Skeletal muscle tissue (tissue), 4 donors: Measurements from ENCODE around the gene TFPT. TPM values are rescaled to one million over a fixed set of nuclear protein-coding genes. Genes with fewer than 3 reads are reported as not detected.

Experiments
- H3K27ac ChIP-seq: one replicate; pipeline ENCODE4 v1.7.0; 2013; ENCODE audit warnings: mild to moderate bottlenecking, low read depth, low read length, inconsistent platforms
- H3K27me3 ChIP-seq, 3 donors: one replicate each; pipeline ENCODE4 v1.7.0; 2013; ENCODE audit warnings: low read length in 3 of 3; ENCODE audit not compliant: control insufficient read depth in 3 of 3, insufficient read depth in 3 of 3
- H3K36me3 ChIP-seq, 3 donors: one replicate each; pipeline ENCODE4 v1.7.0; 2013; ENCODE audit warnings: low read length in 3 of 3; ENCODE audit not compliant: control insufficient read depth in 3 of 3, insufficient read depth in 3 of 3
- H3K4me1 ChIP-seq, 3 donors: one replicate each; pipeline ENCODE4 v1.7.0; 2013; ENCODE audit warnings: low read length in 3 of 3, mild to moderate bottlenecking in 3 of 3; ENCODE audit not compliant: control insufficient read depth in 3 of 3, insufficient read depth in 3 of 3
- H3K4me3 ChIP-seq, 3 donors: one replicate each; pipeline ENCODE4 v1.7.0; 2013; ENCODE audit warnings: low read length in 3 of 3
- H3K9ac ChIP-seq, 3 donors: one replicate each; pipeline ENCODE4 v1.7.0; 2013; ENCODE audit warnings: low read length in 3 of 3, mild to moderate bottlenecking in 3 of 3, moderate library complexity in 2 of 3, low read depth in 1 of 3
- H3K9me3 ChIP-seq, 3 donors: one replicate each; pipeline ENCODE4 v1.7.0; 2013; ENCODE audit warnings: low read length in 3 of 3; ENCODE audit not compliant: control insufficient read depth in 3 of 3
- total RNA-seq: library from RNA; depleted of rRNA; stranded (reverse); fragments of >200 nt; gene quantifications from one replicate; pipeline ENCODE4 v1.2.3, GENCODE V29; 2014
- donor health status: Osteomylitis.

Gene TFPT
- total RNA-seq, 1 donor from 2014 or later: 12.0 TPM

- H3K27me3 ChIP-seq: peaks cover 0 to 12% (median 0%) of the 10 kb centered on the region in 3 donors
- peaks cover 29 to 36% (median 31%) of the 10 kb centered on the region in 3 donors for H3K4me1 ChIP-seq
- peak overlapping the region; percentile 81 to 95 (median 92) for H3K9ac ChIP-seq
- H3K27ac ChIP-seq: peak overlapping the region; percentile 93
- no peaks in the 10 kb centered on the region for H3K9me3 ChIP-seq
- peaks cover 31 to 37% (median 33%) of the 10 kb centered on the region in 3 donors for H3K36me3 ChIP-seq
- peak overlapping the region; percentile 94 to 97 (median 95) for H3K4me3 ChIP-seq
Measured at GRCh38 chr19:54158812-54159351, 43.4 kb upstream of the TFPT start.

GRCh38 chr19:54156953-54157352 is 41.5 kb upstream of the TFPT start:
- H3K4me3 ChIP-seq: no peak overlapping the region
- no peaks in the 10 kb centered on the region for H3K27me3 ChIP-seq
- H3K36me3 ChIP-seq: peaks cover 48 to 54% (median 48%) of the 10 kb centered on the region in 3 donors
- peaks cover 25 to 29% (median 26%) of the 10 kb centered on the region in 3 donors for H3K4me1 ChIP-seq
- H3K9ac ChIP-seq: no peak overlapping the region
- H3K27ac ChIP-seq: no peak overlapping the region
- no peaks in the 10 kb centered on the region for H3K9me3 ChIP-seq

GRCh38 chr19:54156490-54156889 is 41.0 kb upstream of the TFPT start:
- Histone ChIP-seq H3K9ac (no peak overlapping the region), H3K27me3 (no peaks in the 10 kb centered on the region), H3K9me3 (no peaks in the 10 kb centered on the region), H3K4me1 (peaks cover 23 to 27% (median 26%) of the 10 kb centered on the region in 3 donors), H3K27ac (no peak overlapping the region), H3K36me3 (peaks cover 52 to 59% (median 53%) of the 10 kb centered on the region in 3 donors), H3K4me3 (no peak overlapping the region)

- Histone ChIP-seq H3K4me1 (peaks cover 19 to 23% (median 22%) of the 10 kb centered on the region in 3 donors), H3K27me3 (no peaks in the 10 kb centered on the region), H3K36me3 (peaks cover 57 to 64% (median 58%) of the 10 kb centered on the region in 3 donors), H3K9ac (no peak overlapping the region), H3K9me3 (no peaks in the 10 kb centered on the region), H3K4me3 (no peak overlapping the region), H3K27ac (no peak overlapping the region)
Measured at GRCh38 chr19:54155694-54156093, 40.2 kb upstream of the TFPT start.

GRCh38 chr19:54154603-54155345 is 39.3 kb upstream of the TFPT start:
- peaks cover 11 to 15% (median 15%) of the 10 kb centered on the region in 3 donors for H3K4me1 ChIP-seq
- H3K9me3 ChIP-seq: no peaks in the 10 kb centered on the region
- peaks cover 65 to 73% (median 66%) of the 10 kb centered on the region in 3 donors for H3K36me3 ChIP-seq
- no peak overlapping the region for H3K27ac ChIP-seq
- H3K27me3 ChIP-seq: no peaks in the 10 kb centered on the region
- no peak overlapping the region for H3K4me3 ChIP-seq
- no peak overlapping the region for H3K9ac ChIP-seq

- no peaks in the 10 kb centered on the region for H3K27me3 ChIP-seq
- no peak overlapping the region for H3K4me3 ChIP-seq
- H3K9ac ChIP-seq: no peak overlapping the region
- no peak overlapping the region for H3K27ac ChIP-seq
- no peaks in the 10 kb centered on the region for H3K9me3 ChIP-seq
- H3K4me1 ChIP-seq: peaks cover 8 to 12% (median 8%) of the 10 kb centered on the region in 3 donors
- peaks cover 74 to 82% (median 75%) of the 10 kb centered on the region in 3 donors for H3K36me3 ChIP-seq
Measured at GRCh38 chr19:54153731-54154326, 38.4 kb upstream of the TFPT start.

- Histone ChIP-seq H3K4me3 (no peak overlapping the region), H3K9ac (no peak overlapping the region), H3K27ac (no peak overlapping the region), H3K36me3 (peaks cover 77 to 83% (median 79%) of the 10 kb centered on the region in 3 donors), H3K4me1 (peaks cover 0 to 4% (median 0%) of the 10 kb centered on the region in 3 donors), H3K9me3 (no peaks in the 10 kb centered on the region), H3K27me3 (no peaks in the 10 kb centered on the region)
Measured at GRCh38 chr19:54152878-54153524, 37.5 kb upstream of the TFPT start.

- Histone ChIP-seq H3K27ac (no peak overlapping the region), H3K36me3 (peaks cover 80 to 84% (median 82%) of the 10 kb centered on the region in 3 donors), H3K4me1 (peaks cover 0 to 4% (median 0%) of the 10 kb centered on the region in 3 donors), H3K9me3 (no peaks in the 10 kb centered on the region), H3K4me3 (no peak overlapping the region), H3K9ac (no peak overlapping the region), H3K27me3 (no peaks in the 10 kb centered on the region)
Measured at GRCh38 chr19:54152267-54152666, 36.8 kb upstream of the TFPT start.

- Histone ChIP-seq H3K9ac (no peak overlapping the region), H3K4me3 (no peak overlapping the region), H3K36me3 (peaks cover 81 to 84% (median 84%) of the 10 kb centered on the region in 3 donors)
Measured at GRCh38 chr19:54151362-54152035, 36.0 kb upstream of the TFPT start.

More at GRCh38 chr19:54151362-54152035, 36.0 kb upstream of the TFPT start:
- Histone ChIP-seq H3K9me3 (no peaks in the 10 kb centered on the region), H3K27me3 (no peaks in the 10 kb centered on the region), H3K27ac (no peak overlapping the region), H3K4me1 (peaks cover 0 to 4% (median 0%) of the 10 kb centered on the region in 3 donors)
